GM21529 (cell line): Measurements from ENCODE around the gene TEPSIN.

Experiments used
- ATAC-seq: cut with Tn5 transposase; IDR thresholded peaks from one replicate; pipeline ENCODE4 v1.9.1; 2021; ENCODE audit not compliant: unreplicated experiment

TEPSIN gene

GRCh38 chr17:81200695-81201580 is 37.9 kb downstream of the TEPSIN start:
- no peak for ATAC-seq

- ATAC-seq = no peak
Observed at GRCh38 chr17:81200201-81200600, 38.7 kb downstream of the TEPSIN start.

- ATAC-seq = no peak
Observed at GRCh38 chr17:81199482-81199830, 39.4 kb downstream of the TEPSIN start.

- no peak for ATAC-seq
Observed at GRCh38 chr17:81198826-81199481, 39.9 kb downstream of the TEPSIN start.

GRCh38 chr17:81197831-81198490 is 40.9 kb downstream of the TEPSIN start:
- no peak for ATAC-seq

GRCh38 chr17:81197409-81197795 is 41.5 kb downstream of the TEPSIN start:
- ATAC-seq = no peak

GRCh38 chr17:81196505-81197408 is 42.1 kb downstream of the TEPSIN start:
- ATAC-seq = no peak

GRCh38 chr17:81195941-81196495 is 42.8 kb downstream of the TEPSIN start:
- no peak for ATAC-seq

GRCh38 chr17:81194941-81195901 is 43.6 kb downstream of the TEPSIN start:
- ATAC-seq = no peak

- ATAC-seq = no peak
Observed at GRCh38 chr17:81194225-81194760, 44.6 kb downstream of the TEPSIN start.

- ATAC-seq = no peak
Observed at GRCh38 chr17:81193470-81194224, 45.2 kb downstream of the TEPSIN start.

GRCh38 chr17:81193051-81193410 is 45.8 kb downstream of the TEPSIN start:
- ATAC-seq = no peak

- ATAC-seq = no peak
Observed at GRCh38 chr17:81192386-81193050, 46.3 kb downstream of the TEPSIN start.

- no peak for ATAC-seq
Observed at GRCh38 chr17:81191646-81192045, 47.2 kb downstream of the TEPSIN start.

GRCh38 chr17:81191116-81191515 is 47.7 kb downstream of the TEPSIN start:
- ATAC-seq = no peak

- ATAC-seq = no peak
Observed at GRCh38 chr17:81190591-81190990, 48.3 kb downstream of the TEPSIN start.

- ATAC-seq = no peak
Observed at GRCh38 chr17:81189670-81190530, 49.0 kb downstream of the TEPSIN start.
